Neural cell (in vitro differentiated cells): ENCODE data around the gene THRB. TPM values are rescaled to one million over a fixed set of nuclear protein-coding genes. Genes with fewer than 3 reads are reported as not detected.

Experiments
- H2AFZ ChIP-seq: fragments of 200-600, 300-800 bp; sonication (generic), shearing (Covaris generic); 2 replicates; pipeline ENCODE4 v1.6.0; 2014; ENCODE audit warnings: low read depth, mild to moderate bottlenecking, antibody characterized with exemption, low read length, moderate library complexity
- H3F3A ChIP-seq: fragments of 200-600 bp; shearing (Covaris generic); 2 replicates; pipeline ENCODE4 v1.6.1; 2016; ENCODE audit warnings: mild to moderate bottlenecking, moderate library complexity, mixed read lengths, antibody characterized with exemption, low read length; ENCODE audit not compliant: insufficient read depth, poor library complexity, severe bottlenecking
- H3K27ac ChIP-seq: fragments of 200-600, 300-800 bp; sonication (generic), shearing (Covaris generic); 2 replicates; pipeline ENCODE4 v1.5.1; 2014; ENCODE audit warnings: mild to moderate bottlenecking, low read length, moderate library complexity
- H3K27me3 ChIP-seq: fragments of 300-800, 200-600 bp; sonication (generic), shearing (Covaris generic); 2 replicates; pipeline ENCODE4 v1.6.0; 2014; ENCODE audit warnings: mild to moderate bottlenecking, low read depth, low read length, moderate library complexity; ENCODE audit not compliant: insufficient read depth
- H3K36me3 ChIP-seq: fragments of 300-800, 200-600 bp; sonication (generic), shearing (Covaris generic); 2 replicates; pipeline ENCODE4 v1.5.1; 2014; ENCODE audit warnings: mild to moderate bottlenecking, antibody characterized with exemption, low read length, moderate library complexity; ENCODE audit not compliant: insufficient read depth
- H3K4me2 ChIP-seq: fragments of 300-800, 200-600 bp; sonication (generic), shearing (Covaris generic); 2 replicates; pipeline ENCODE4 v1.6.0; 2014; ENCODE audit warnings: mild to moderate bottlenecking, low read length
- H3K4me3 ChIP-seq: fragments of 300-800, 200-600 bp; sonication (generic), shearing (Covaris generic); 2 replicates; pipeline ENCODE4 v1.5.1; 2014; ENCODE audit warnings: mild to moderate bottlenecking, low read length, moderate library complexity
- H3K79me2 ChIP-seq: fragments of 200-600 bp; shearing (Covaris generic); replicated peaks from 2 replicates; pipeline ENCODE4 v1.6.0; 2014; ENCODE audit warnings: mild to moderate bottlenecking, low read length, moderate library complexity; ENCODE audit not compliant: insufficient read depth
- H3K9ac ChIP-seq: fragments of 300-800, 200-600 bp; sonication (generic), shearing (Covaris generic); 2 replicates; pipeline ENCODE4 v1.6.1; 2016; ENCODE audit warnings: mild to moderate bottlenecking, low read length, mixed read lengths
- H3K9me2 ChIP-seq: fragments of 200-600 bp; shearing (Covaris generic); 2 replicates; pipeline ENCODE4 v1.6.1; 2016; ENCODE audit warnings: mild to moderate bottlenecking, low read length, mixed read lengths; ENCODE audit not compliant: insufficient read depth
- H3K9me3 ChIP-seq: fragments of 200-600, 300-800 bp; sonication (generic), shearing (Covaris generic); 2 replicates; pipeline ENCODE4 v1.6.1; 2016; ENCODE audit warnings: mild to moderate bottlenecking, mixed run types, low read length, moderate library complexity, mixed read lengths
- H4K20me1 ChIP-seq: fragments of 200-600 bp; shearing (Covaris generic); 2 replicates; pipeline ENCODE4 v1.6.1; 2016; ENCODE audit warnings: mild to moderate bottlenecking, mixed run types; ENCODE audit not compliant: insufficient read depth
- EP300 ChIP-seq: fragments of 450-650 bp; conservative IDR thresholded peaks from 2 replicates; pipeline ENCODE4 v1.6.1; 2014; ENCODE audit warnings: antibody characterized with exemption, mild to moderate bottlenecking, moderate library complexity; ENCODE audit not compliant: poor library complexity, severe bottlenecking
- EZH2 ChIP-seq: fragments of 200-600, 300-800 bp; shearing (Covaris generic), sonication (generic); IDR thresholded peaks from 2 replicates; pipeline ENCODE4 v1.6.1; 2014; ENCODE audit warnings: antibody characterized with exemption, low read length, borderline replicate concordance, mild to moderate bottlenecking; ENCODE audit not compliant: insufficient read depth, poor library complexity, severe bottlenecking
- MXI1 ChIP-seq: fragments of 450-650 bp; conservative IDR thresholded peaks from 2 replicates; pipeline ENCODE4 v1.6.1; 2014; ENCODE audit warnings: antibody characterized with exemption, mild to moderate bottlenecking; ENCODE audit not compliant: poor library complexity, severe bottlenecking
- POLR2AphosphoS5 ChIP-seq: IDR thresholded peaks from 2 replicates; pipeline ENCODE4 v1.6.1; 2012
- RAD21 ChIP-seq: fragments of 450-650 bp; conservative IDR thresholded peaks from 2 replicates; pipeline ENCODE4 v1.6.1; 2014; ENCODE audit warnings: antibody characterized with exemption, mild to moderate bottlenecking, moderate library complexity
- SMC3 ChIP-seq: fragments of 450-650 bp; conservative IDR thresholded peaks from 2 replicates; pipeline ENCODE4 v1.6.1; 2014; ENCODE audit warnings: antibody characterized with exemption, mild to moderate bottlenecking, moderate library complexity; ENCODE audit not compliant: poor library complexity
- TAF1 ChIP-seq: IDR thresholded peaks from 2 replicates; pipeline ENCODE4 v1.6.1; 2012; ENCODE audit warnings: low read depth
- polyA plus RNA-seq: library from polyadenylated mRNA; depleted of rRNA; stranded (reverse); fragments of >200 nt; gene quantifications from 2 replicates; pipeline ENCODE4 v1.2.3, GENCODE V29; 2014
- TF ChIP-seq, protein P1 (sequence below): fragments of 450-650 bp; IDR thresholded peaks from 2 replicates; pipeline ENCODE4 v1.5.1; 2014; ENCODE audit warnings: antibody characterized with exemption, mild to moderate bottlenecking, moderate library complexity; ENCODE audit not compliant: poor library complexity, severe bottlenecking
- TF ChIP-seq, protein P2 (sequence below): IDR thresholded peaks from 2 replicates; pipeline ENCODE4 v1.6.1; 2012; ENCODE audit warnings: borderline replicate concordance

Gene THRB
- polyA plus RNA-seq, 1 donor from 2014 or later = 1.7 TPM

DNA sequence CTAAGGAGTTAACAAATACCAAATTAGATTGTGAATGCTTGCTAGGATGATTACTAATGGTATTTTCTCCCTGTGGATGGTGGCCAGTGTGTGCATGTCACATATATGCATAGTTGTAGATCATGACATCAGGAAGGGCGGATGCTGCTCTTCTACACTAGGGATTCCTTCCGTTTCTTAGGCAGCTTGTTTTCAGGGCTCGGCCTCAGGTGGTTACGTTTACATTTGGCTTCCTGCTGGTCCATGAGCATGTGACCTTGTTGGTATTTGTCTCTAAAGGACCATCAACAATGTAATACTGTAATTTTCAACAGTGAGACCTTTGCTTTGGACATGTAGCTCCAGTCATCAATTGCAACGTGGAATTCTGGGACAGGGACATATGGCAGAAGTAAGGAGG is 328.1 kb downstream of the THRB start:
- Histone ChIP-seq H3K36me3 (no peaks in the 10 kb centered on the region), H3K9ac (no peak overlapping the region), H2AFZ (no peak overlapping the region), H3K9me2 (no peaks in the 10 kb centered on the region), H3K27me3 (no peaks in the 10 kb centered on the region), H3K4me2 (no peak overlapping the region), H4K20me1 (no peaks in the 10 kb centered on the region), H3K79me2 (no peaks in the 10 kb centered on the region), H3K9me3 (no peaks in the 10 kb centered on the region), H3F3A (no peaks in the 10 kb centered on the region), H3K4me3 (no peak overlapping the region), H3K27ac (no peak overlapping the region)
- TF ChIP-seq, protein P1, sequence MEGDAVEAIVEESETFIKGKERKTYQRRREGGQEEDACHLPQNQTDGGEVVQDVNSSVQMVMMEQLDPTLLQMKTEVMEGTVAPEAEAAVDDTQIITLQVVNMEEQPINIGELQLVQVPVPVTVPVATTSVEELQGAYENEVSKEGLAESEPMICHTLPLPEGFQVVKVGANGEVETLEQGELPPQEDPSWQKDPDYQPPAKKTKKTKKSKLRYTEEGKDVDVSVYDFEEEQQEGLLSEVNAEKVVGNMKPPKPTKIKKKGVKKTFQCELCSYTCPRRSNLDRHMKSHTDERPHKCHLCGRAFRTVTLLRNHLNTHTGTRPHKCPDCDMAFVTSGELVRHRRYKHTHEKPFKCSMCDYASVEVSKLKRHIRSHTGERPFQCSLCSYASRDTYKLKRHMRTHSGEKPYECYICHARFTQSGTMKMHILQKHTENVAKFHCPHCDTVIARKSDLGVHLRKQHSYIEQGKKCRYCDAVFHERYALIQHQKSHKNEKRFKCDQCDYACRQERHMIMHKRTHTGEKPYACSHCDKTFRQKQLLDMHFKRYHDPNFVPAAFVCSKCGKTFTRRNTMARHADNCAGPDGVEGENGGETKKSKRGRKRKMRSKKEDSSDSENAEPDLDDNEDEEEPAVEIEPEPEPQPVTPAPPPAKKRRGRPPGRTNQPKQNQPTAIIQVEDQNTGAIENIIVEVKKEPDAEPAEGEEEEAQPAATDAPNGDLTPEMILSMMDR = no peak
- no peak for TF ChIP-seq MXI1
- TF ChIP-seq POLR2AphosphoS5 = peak; percentile 59

DNA sequence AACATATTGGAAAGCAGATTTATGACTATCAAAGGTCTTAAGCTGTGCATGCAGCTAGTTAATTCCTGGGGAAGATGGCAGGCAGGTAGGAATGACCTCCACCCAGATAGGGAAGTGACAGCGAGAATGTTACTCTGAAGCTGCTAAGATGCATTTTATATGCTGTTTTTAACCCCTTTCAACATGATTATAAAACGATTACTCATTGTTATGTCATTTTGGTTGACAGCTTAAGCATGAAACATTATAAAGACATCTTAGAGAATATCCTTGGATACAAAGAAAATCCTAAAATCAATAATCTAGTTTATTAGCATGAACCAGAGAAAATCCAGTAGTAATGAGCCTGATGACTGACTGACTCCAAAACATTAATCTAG is 329.1 kb downstream of the THRB start:
- Histone ChIP-seq H3K4me3 (no peak overlapping the region), H3K27ac (peak overlapping the region; percentile 2), H3K9me3 (no peaks in the 10 kb centered on the region), H4K20me1 (no peaks in the 10 kb centered on the region), H3K9me2 (no peaks in the 10 kb centered on the region), H2AFZ (no peak overlapping the region), H3K36me3 (no peaks in the 10 kb centered on the region), H3K4me2 (no peak overlapping the region), H3K27me3 (no peaks in the 10 kb centered on the region), H3K79me2 (no peaks in the 10 kb centered on the region), H3K9ac (no peak overlapping the region), H3F3A (no peaks in the 10 kb centered on the region)
- TF ChIP-seq, protein P1 = no peak
- TF ChIP-seq, protein P2, sequence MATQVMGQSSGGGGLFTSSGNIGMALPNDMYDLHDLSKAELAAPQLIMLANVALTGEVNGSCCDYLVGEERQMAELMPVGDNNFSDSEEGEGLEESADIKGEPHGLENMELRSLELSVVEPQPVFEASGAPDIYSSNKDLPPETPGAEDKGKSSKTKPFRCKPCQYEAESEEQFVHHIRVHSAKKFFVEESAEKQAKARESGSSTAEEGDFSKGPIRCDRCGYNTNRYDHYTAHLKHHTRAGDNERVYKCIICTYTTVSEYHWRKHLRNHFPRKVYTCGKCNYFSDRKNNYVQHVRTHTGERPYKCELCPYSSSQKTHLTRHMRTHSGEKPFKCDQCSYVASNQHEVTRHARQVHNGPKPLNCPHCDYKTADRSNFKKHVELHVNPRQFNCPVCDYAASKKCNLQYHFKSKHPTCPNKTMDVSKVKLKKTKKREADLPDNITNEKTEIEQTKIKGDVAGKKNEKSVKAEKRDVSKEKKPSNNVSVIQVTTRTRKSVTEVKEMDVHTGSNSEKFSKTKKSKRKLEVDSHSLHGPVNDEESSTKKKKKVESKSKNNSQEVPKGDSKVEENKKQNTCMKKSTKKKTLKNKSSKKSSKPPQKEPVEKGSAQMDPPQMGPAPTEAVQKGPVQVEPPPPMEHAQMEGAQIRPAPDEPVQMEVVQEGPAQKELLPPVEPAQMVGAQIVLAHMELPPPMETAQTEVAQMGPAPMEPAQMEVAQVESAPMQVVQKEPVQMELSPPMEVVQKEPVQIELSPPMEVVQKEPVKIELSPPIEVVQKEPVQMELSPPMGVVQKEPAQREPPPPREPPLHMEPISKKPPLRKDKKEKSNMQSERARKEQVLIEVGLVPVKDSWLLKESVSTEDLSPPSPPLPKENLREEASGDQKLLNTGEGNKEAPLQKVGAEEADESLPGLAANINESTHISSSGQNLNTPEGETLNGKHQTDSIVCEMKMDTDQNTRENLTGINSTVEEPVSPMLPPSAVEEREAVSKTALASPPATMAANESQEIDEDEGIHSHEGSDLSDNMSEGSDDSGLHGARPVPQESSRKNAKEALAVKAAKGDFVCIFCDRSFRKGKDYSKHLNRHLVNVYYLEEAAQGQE = no peak
- TF ChIP-seq SMC3 (no peak), RAD21 (no peak), MXI1 (no peak), POLR2AphosphoS5 (no peak), EP300 (peak; percentile 18), EZH2 (no peak), TAF1 (no peak)
